Aorta (tissue), 5 donors: Measurements from ENCODE around the gene KCNJ12. TPM values are rescaled to one million over a fixed set of nuclear protein-coding genes. Genes with fewer than 3 reads are reported as not detected.
"Not testable (repeated sequence)": the region's sequence is repeated elsewhere in the genome, so short reads cannot be mapped to it uniquely, and the experiment has no call there.

Experiments
- ATAC-seq: fragments of 200-7000 bp; cut with Tn5 transposase; one replicate; pipeline ENCODE4 v1.9.1; 2022; ENCODE audit warnings: moderate library complexity; ENCODE audit not compliant: low FRiP score
- DNase-seq, 2 donors: peaks; one replicate each; pipeline ENCODE4 v3.0.0-alpha.2; 2020
- H3K27ac ChIP-seq, 2 donors: one replicate each; pipeline ENCODE4 v1.5.1; 2013; ENCODE audit warnings: low read length in 2 of 2, mild to moderate bottlenecking in 2 of 2, moderate library complexity in 2 of 2, control low read depth in 1 of 2, inconsistent platforms in 1 of 2, low read depth in 1 of 2
- H3K27me3 ChIP-seq, 2 donors: one replicate each; pipeline ENCODE4 v1.6.1; 2013; ENCODE audit warnings: control low read depth in 1 of 2, low read length in 1 of 2, mild to moderate bottlenecking in 1 of 2, moderate library complexity in 1 of 2; ENCODE audit not compliant: insufficient read depth in 2 of 2, control insufficient read depth in 1 of 2
- H3K36me3 ChIP-seq, 2 donors: one replicate each; pipeline ENCODE4 v1.6.1; 2013; ENCODE audit warnings: control low read depth in 1 of 2, low read length in 1 of 2, mild to moderate bottlenecking in 1 of 2; ENCODE audit not compliant: insufficient read depth in 2 of 2, control insufficient read depth in 1 of 2
- H3K4me1 ChIP-seq, 2 donors: one replicate each; pipeline ENCODE4 v1.6.1; 2013; ENCODE audit warnings: low read length in 2 of 2, control low read depth in 1 of 2, mild to moderate bottlenecking in 1 of 2, moderate library complexity in 1 of 2; ENCODE audit not compliant: insufficient read depth in 2 of 2, control insufficient read depth in 1 of 2
- H3K4me3 ChIP-seq, 2 donors: one replicate each; pipeline ENCODE4 v1.5.1; 2013; ENCODE audit warnings: low read length in 2 of 2, control low read depth in 1 of 2, mild to moderate bottlenecking in 1 of 2
- H3K9me3 ChIP-seq: one replicate; pipeline ENCODE4 v1.6.1; 2013; ENCODE audit warnings: mild to moderate bottlenecking, low read length; ENCODE audit not compliant: control insufficient read depth
- WGBS, 2 donors: extraction: QIAGEN DNeasy Blood & Tissue Kit; methylation state at CpG; one replicate each; pipeline ENCODE4 v1.1.7; 2013; 5-methylcytosine and 5-hydroxymethylcytosine counted together
- intact Hi-C, 2 donors: fragments of 100-400 bp; cut with DNase I; formaldehyde crosslinking; loops; one replicate each; pipeline versions ENCODE4 v1.14.2 to v1.15.0; 2022
- polyA plus RNA-seq, 2 donors: library from polyadenylated mRNA; stranded (reverse); fragments of 200-250 nt; gene quantifications; one replicate each; pipeline ENCODE4 v1.2.3, GENCODE V29; 2013
- total RNA-seq, 2 donors: library from RNA; stranded (reverse); fragmentation: NEBNext Ultra II Directional; extraction: Animal tissue kit (Norgen Biotek cat#: 25700); gene quantifications; one replicate each; pipeline ENCODE4 v1.2.1, GENCODE V29; 2021
- donor health status: healthy with polysubstance abuse.
- donor health status: Bipolar disorder and iron deficiency.
- donor health status: DM: no; HTN: no; CAD: no.
- donor health status: DM: no; HTN: no; CAD: no.
- donor health status: DM: yes; HTN: yes; CAD: no.

Gene KCNJ12
- total and polyA plus RNA-seq, 4 donors, result 0.13 to 4.0 (median 2.9) TPM; not detected in 1

- H3K36me3 ChIP-seq, intact Hi-C loops, DNase-seq, ATAC-seq, H3K27me3 ChIP-seq, H3K4me3 ChIP-seq, H3K4me1 ChIP-seq, H3K9me3 ChIP-seq, H3K27ac ChIP-seq: not testable (repeated sequence)
- WGBS, 2 donors, result 86 to 90% methylated on average over 7 of the region's 7 CpGs
Measured at GRCh38 chr17:21424697-21425096, 48.5 kb downstream of the KCNJ12 start.

DNA sequence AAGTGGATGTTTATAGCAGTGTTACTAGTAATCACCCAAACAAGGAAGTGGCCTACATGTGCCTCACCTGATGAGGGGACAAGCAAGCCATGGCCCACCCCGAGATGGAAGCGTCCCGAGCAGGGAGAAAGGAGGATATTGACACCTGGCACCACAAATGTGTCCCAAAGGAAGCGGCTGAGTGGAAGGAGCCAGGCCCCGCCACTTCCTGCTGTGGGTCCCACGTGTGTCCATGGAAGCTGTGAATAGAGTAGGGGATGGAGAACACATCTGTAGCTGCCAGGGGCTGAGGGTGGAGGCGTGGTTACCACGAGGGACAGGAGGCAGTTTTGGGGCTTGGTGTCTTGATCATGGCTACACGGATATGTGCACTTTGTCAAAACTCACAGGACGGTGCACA, 49.2 kb downstream of the KCNJ12 start:
- WGBS, 2 donors, result 82 to 84% methylated on average over 10 of the region's 10 CpGs
- ATAC-seq (no peak), DNase-seq (no peak)
- Histone ChIP-seq H3K27ac (no peak overlapping the region), H3K4me1 (no peaks in the 10 kb centered on the region), H3K4me3 (no peak overlapping the region), H3K27me3 (no peaks in the 10 kb centered on the region), H3K9me3 (no peaks in the 10 kb centered on the region), H3K36me3 (no peaks in the 10 kb centered on the region)
- intact Hi-C loops, result no loop called here

DNA sequence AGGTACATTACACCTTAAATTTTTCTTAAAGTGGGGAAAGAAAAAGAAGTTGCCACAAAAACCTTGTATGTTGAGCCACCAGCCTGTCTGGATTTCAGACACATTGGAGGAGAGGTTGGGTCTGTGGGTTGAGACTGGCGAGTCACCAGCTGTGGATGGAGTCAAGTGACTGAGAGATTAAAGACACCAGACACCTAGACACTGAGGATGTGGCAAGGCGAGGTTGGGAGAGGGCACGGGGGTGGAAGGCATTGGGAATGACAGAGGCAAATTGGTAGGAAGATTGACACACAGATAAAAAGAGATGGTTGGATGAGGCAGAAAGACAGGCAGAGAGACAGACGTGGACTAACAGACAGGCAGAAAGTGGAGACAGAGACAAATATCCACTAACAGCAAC, 49.6 kb downstream of the KCNJ12 start:
- 75 to 79% methylated on average over 4 of the region's 4 CpGs for WGBS, 2 donors
- H3K27ac ChIP-seq, result no peak overlapping the region
- no peaks in the 10 kb centered on the region for H3K27me3 ChIP-seq
- no peak for DNase-seq
- no peak for ATAC-seq
- no peaks in the 10 kb centered on the region for H3K4me1 ChIP-seq
- H3K9me3 ChIP-seq, result no peaks in the 10 kb centered on the region
- H3K4me3 ChIP-seq, result no peak overlapping the region
- H3K36me3 ChIP-seq, result no peaks in the 10 kb centered on the region
- intact Hi-C loops, result no loop called here

DNA sequence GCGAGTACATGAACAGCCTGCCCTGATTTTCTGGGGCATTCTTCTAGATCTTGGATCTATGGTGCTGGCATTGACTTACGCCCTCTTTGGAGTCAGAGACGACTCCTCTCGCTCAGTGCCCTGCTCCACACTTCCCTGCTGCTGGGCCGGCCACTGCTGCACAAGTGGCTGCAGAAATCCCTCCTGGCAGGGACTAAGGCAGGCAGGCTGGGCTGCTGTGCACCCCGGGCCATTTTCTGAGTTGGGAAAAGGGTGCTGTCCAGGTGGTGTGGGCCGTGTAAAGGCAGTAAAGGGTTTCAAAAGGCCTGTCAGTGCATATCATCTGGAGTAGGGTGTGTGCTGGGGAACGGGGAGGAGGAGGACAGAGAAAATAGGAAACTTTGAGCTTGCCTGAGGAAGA, 50.1 kb downstream of the KCNJ12 start:
- WGBS, 2 donors, result 77 to 82% methylated on average over 7 to 8 of the region's 8 CpGs
- intact Hi-C loops, H3K4me1 ChIP-seq, H3K36me3 ChIP-seq, H3K9me3 ChIP-seq, H3K27me3 ChIP-seq, DNase-seq, H3K27ac ChIP-seq, ATAC-seq, H3K4me3 ChIP-seq: not testable (repeated sequence)

DNA sequence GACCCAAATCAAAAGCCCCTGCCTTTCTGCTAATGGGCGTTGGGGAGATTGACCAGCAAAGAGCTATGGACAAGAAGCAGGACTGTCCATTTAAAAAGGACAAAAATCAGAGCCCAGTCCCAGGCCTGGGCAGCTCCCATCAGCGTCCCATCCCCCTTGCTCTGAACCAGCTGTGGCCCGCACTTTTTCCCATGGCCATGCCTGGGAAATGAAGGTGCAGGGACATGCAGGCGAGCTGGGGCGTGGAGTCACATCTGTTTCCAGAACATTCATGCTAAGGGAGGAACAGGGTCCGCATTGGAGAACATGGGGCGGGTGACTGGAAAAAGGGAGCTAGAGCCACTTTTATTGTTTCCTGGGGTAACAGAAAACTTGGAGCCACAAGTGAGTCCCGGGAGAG, 50.7 kb downstream of the KCNJ12 start:
- WGBS, 2 donors, result 89 to 90% methylated on average over 7 of the region's 8 CpGs

GRCh38 chr17:21427727-21428126, 51.6 kb downstream of the KCNJ12 start:
- peak; percentile 60 for ATAC-seq
- H3K9me3 ChIP-seq, H3K4me1 ChIP-seq, H3K27me3 ChIP-seq, H3K27ac ChIP-seq, H3K36me3 ChIP-seq, DNase-seq, H3K4me3 ChIP-seq, intact Hi-C loops: not testable (repeated sequence)
- WGBS, 2 donors, result 100% methylated on average over 1 of the region's 3 CpGs; no CpG with 5 or more reads in 1 of the 2 donors

More for the DNA sequence above, 50.7 kb downstream of the KCNJ12 start:
- H3K4me1 ChIP-seq, DNase-seq, ATAC-seq, intact Hi-C loops, H3K36me3 ChIP-seq, H3K4me3 ChIP-seq, H3K9me3 ChIP-seq, H3K27me3 ChIP-seq, H3K27ac ChIP-seq: not testable (repeated sequence)

DNA sequence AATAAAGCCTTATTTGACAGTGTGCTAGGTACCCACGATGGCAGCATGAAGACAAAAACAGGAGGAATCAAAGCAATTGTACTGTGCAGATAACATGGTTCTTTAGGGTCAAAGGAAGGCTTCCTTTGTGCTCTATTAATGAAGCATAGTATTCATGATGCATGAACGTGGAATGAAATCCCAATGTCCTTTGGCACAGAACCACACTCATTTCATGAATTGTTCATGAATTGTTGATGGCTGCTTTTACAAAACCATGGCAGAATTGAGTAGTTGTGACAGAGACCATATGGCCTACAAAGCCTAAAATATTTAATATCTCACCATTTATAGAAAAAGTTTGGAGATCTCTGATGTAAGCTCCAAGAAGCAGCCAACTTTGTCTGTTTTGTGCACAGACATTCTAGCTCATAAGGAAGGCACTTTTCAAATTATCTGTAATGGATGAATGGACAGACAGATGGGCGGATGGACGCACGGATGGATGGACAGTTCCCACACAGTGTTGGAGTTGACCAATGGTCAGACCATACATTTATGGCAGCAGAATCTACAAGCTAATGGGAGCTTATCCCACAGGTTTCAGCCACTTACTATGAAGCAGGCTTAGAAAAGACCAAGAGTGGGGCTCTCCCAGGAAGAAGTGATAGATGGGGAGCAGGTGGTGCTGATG, 52.7 kb downstream of the KCNJ12 start:
- H3K27me3 ChIP-seq, H3K27ac ChIP-seq, DNase-seq, H3K4me1 ChIP-seq, H3K4me3 ChIP-seq, H3K36me3 ChIP-seq, H3K9me3 ChIP-seq, ATAC-seq, intact Hi-C loops: not testable (repeated sequence)
- 73 to 75% methylated on average over 5 of the region's 5 CpGs for WGBS, 2 donors

- ATAC-seq, intact Hi-C loops: not testable (repeated sequence)
Measured at GRCh38 chr17:21429921-21430628, 53.9 kb downstream of the KCNJ12 start.

GRCh38 chr17:21433971-21434370, 57.8 kb downstream of the KCNJ12 start:
- H3K27me3 ChIP-seq, H3K4me3 ChIP-seq, H3K4me1 ChIP-seq, H3K9me3 ChIP-seq, ATAC-seq, H3K27ac ChIP-seq, H3K36me3 ChIP-seq, DNase-seq, intact Hi-C loops: not testable (repeated sequence)
- 93 to 94% methylated on average over 5 of the region's 5 CpGs for WGBS, 2 donors

More at GRCh38 chr17:21429921-21430628, 53.9 kb downstream of the KCNJ12 start:
- H3K9me3 ChIP-seq, DNase-seq, H3K4me3 ChIP-seq, H3K4me1 ChIP-seq, H3K36me3 ChIP-seq, H3K27me3 ChIP-seq, H3K27ac ChIP-seq: not testable (repeated sequence)
- 41 to 58% methylated on average over 3 to 4 of the region's 5 CpGs for WGBS, 2 donors
